ENCODE measurements around the gene GRIN2A. TPM values are rescaled to one million over a fixed set of nuclear protein-coding genes. Genes with fewer than 3 reads are reported as not detected.
A peak's percentile ranks its signal among the peaks of the same experiment; 100 is the strongest.

Gene GRIN2A
- total and polyA plus RNA-seq, 12 donors, result 0.07 to 1.2 (median 0.32) TPM; not detected in 2

DNA sequence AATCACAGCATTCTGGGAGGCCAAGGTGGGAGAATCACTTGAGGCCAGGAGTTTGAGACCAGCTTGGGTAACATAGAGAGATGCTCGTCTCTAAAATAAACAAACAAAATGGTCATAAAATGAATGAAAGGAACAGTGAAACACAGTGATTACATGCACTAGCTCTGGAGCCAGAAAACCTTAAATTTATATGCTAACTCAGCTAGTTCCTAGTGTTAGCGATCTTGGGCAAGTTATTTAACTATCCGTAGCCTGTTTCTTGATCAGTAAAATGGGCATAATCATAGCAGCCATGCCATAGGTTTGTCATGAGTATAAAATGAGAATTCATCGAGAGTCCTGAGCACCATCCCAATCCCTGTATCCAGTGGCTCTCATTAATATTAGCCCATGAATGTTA, 271.0 kb downstream of the GRIN2A start:
- Histone ChIP-seq H3K4me1 (replicated peaks in 1 of 2) (no peaks in the 10 kb centered on the region), H3K27me3 (no peaks in the 10 kb centered on the region), H3K9me3 (replicated peaks in 1 of 3) (no peaks in the 10 kb centered on the region), H3K27ac (no peak overlapping the region), H3K36me3 (replicated peaks in 1 of 2) (no peaks in the 10 kb centered on the region), H3K4me3 (no peak overlapping the region)
- intact Hi-C loops (cut with DNase I), result no loop called here
- 60 to 78% (median 74%) methylated on average over 4 of the region's 4 CpGs for WGBS, 4 donors
- no peak for DNase-seq
- TF ChIP-seq CTCF (IDR thresholded peaks at IDR 0.05) (no peak), POLR2A (IDR thresholded peaks at IDR 0.05) (no peak)

GRCh38 chr16:9909072-9909825, 273.0 kb downstream of the GRIN2A start:
- TF ChIP-seq CTCF (IDR thresholded peaks at IDR 0.05) (no peak), POLR2A (IDR thresholded peaks at IDR 0.05) (no peak)
- no peak for DNase-seq
- no peaks in the 10 kb centered on the region for H3K9me3 ChIP-seq (replicated peaks in 1 of 3)
- no peak overlapping the region for H3K4me3 ChIP-seq
- H3K27me3 ChIP-seq, result no peaks in the 10 kb centered on the region
- intact Hi-C loops (cut with DNase I), result no loop called here
- H3K36me3 ChIP-seq (replicated peaks in 1 of 2), result no peaks in the 10 kb centered on the region
- WGBS, 4 donors, result 66 to 96% (median 74%) methylated on average over 2 of the region's 2 CpGs
- no peak overlapping the region for H3K27ac ChIP-seq
- H3K4me1 ChIP-seq (replicated peaks in 1 of 2), result no peaks in the 10 kb centered on the region

DNA sequence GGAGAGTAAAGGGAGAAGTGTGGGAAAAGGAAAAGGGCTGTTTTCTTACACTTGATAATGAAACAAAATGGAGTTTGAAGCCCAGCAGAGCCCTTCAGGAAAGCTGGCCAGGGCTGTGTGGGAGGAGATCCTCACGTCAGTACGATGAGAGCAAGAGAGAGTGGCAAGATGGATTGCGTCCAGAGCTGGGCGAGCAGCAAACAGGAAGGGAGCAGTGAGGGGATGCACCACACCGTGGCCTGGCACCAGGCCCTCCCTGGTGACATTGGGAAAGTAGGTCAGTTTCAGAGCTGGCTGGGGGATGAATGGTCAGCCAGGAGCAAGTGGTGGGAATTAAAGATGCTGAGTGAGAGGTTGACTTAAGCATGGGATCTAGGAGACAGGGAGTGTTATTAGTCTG, 273.6 kb downstream of the GRIN2A start:
- no peaks in the 10 kb centered on the region for H3K27me3 ChIP-seq
- no peaks in the 10 kb centered on the region for H3K36me3 ChIP-seq (replicated peaks in 1 of 2)
- H3K9me3 ChIP-seq (replicated peaks in 1 of 3), result no peaks in the 10 kb centered on the region
- H3K4me3 ChIP-seq, result no peak overlapping the region
- peak in 2 of 7 donors; percentile 1 to 65 for DNase-seq
- TF ChIP-seq POLR2A (IDR thresholded peaks at IDR 0.05), result no peak
- no peak for TF ChIP-seq CTCF (IDR thresholded peaks at IDR 0.05)
- intact Hi-C loops (cut with DNase I), result no loop called here
- H3K27ac ChIP-seq, result no peak overlapping the region
- 10 to 25% (median 18%) methylated on average over 5 of the region's 5 CpGs for WGBS, 4 donors
- no peaks in the 10 kb centered on the region for H3K4me1 ChIP-seq (replicated peaks in 1 of 2)

GRCh38 chr16:9907752-9908151, 274.5 kb downstream of the GRIN2A start:
- no peak overlapping the region for H3K27ac ChIP-seq

More at GRCh38 chr16:9907752-9908151, 274.5 kb downstream of the GRIN2A start:
- H3K27me3 ChIP-seq, result no peaks in the 10 kb centered on the region
- H3K9me3 ChIP-seq (replicated peaks in 1 of 3), result no peaks in the 10 kb centered on the region
- intact Hi-C loops (cut with DNase I), result no loop called here
- DNase-seq, result no peak
- H3K36me3 ChIP-seq (replicated peaks in 1 of 2), result no peaks in the 10 kb centered on the region
- no peaks in the 10 kb centered on the region for H3K4me1 ChIP-seq (replicated peaks in 1 of 2)
- no peak overlapping the region for H3K4me3 ChIP-seq
- WGBS, 4 donors, result 64 to 85% (median 74%) methylated on average over 8 of the region's 8 CpGs
- TF ChIP-seq POLR2A (IDR thresholded peaks at IDR 0.05) (no peak), CTCF (IDR thresholded peaks at IDR 0.05) (no peak)

All from adrenal gland (tissue), 12 donors.